GM19468 (cell line): ENCODE results near the gene CMA1.
A peak's percentile ranks its signal among the peaks of the same experiment; 100 is the strongest.
"Not testable (repeated sequence)": the region's sequence is repeated elsewhere in the genome, so short reads cannot be mapped to it uniquely, and the experiment has no call there.

ENCODE experiments used
- ATAC-seq: cut with Tn5 transposase; IDR thresholded peaks from one replicate; pipeline ENCODE4 v1.9.1; 2021; ENCODE audit warnings: mild to moderate bottlenecking, moderate library complexity, moderate number of reproducible peaks; ENCODE audit not compliant: unreplicated experiment; ENCODE audit errors: extremely low read depth

The CMA1 gene

GRCh38 chr14:24508155-24508840 lies at the start of gene CMA1:
CMA1 (minus strand) TSS chr14:24508265; CDS start chr14:24508235, 30 bp downstream.
- no peak for ATAC-seq

- ATAC-seq: no peak
Observed at GRCh38 chr14:24556756-24557155, 48.7 kb upstream of the CMA1 start.

GRCh38 chr14:24549064-24549463 lies 41.0 kb upstream of the CMA1 start:
- ATAC-seq: not testable (repeated sequence)

GRCh38 chr14:24542346-24542936 lies 34.4 kb upstream of the CMA1 start:
- no peak for ATAC-seq

GRCh38 chr14:24535737-24536136 lies 27.7 kb upstream of the CMA1 start:
- no peak for ATAC-seq

GRCh38 chr14:24534286-24534685 lies 26.2 kb upstream of the CMA1 start:
- no peak for ATAC-seq

- ATAC-seq: not testable (repeated sequence)
Observed at GRCh38 chr14:24525877-24526620, 18.0 kb upstream of the CMA1 start.

GRCh38 chr14:24518851-24519250 lies 10.8 kb upstream of the CMA1 start:
- ATAC-seq: no peak

- no peak for ATAC-seq
Observed at GRCh38 chr14:24514209-24514608, 6.1 kb upstream of the CMA1 start.

- no peak for ATAC-seq
Observed at GRCh38 chr14:24513009-24513408, 4.9 kb upstream of the CMA1 start.

- ATAC-seq: no peak
Observed at GRCh38 chr14:24506443-24506842, 1.6 kb downstream of the CMA1 start.

GRCh38 chr14:24504425-24504950 lies 3.6 kb downstream of the CMA1 start:
- ATAC-seq: no peak

GRCh38 chr14:24491586-24492408 lies 16.3 kb downstream of the CMA1 start:
- ATAC-seq: not testable (repeated sequence)

GRCh38 chr14:24483604-24484252 lies 24.3 kb downstream of the CMA1 start:
- no peak for ATAC-seq

GRCh38 chr14:24482699-24483303 lies 25.3 kb downstream of the CMA1 start:
- not testable (repeated sequence) for ATAC-seq

GRCh38 chr14:24481622-24482324 lies 26.3 kb downstream of the CMA1 start:
- ATAC-seq: peak; percentile 63

- not testable (repeated sequence) for ATAC-seq
Observed at GRCh38 chr14:24479999-24480398, 28.1 kb downstream of the CMA1 start.

GRCh38 chr14:24475261-24475660 lies 32.8 kb downstream of the CMA1 start:
- ATAC-seq: no peak

GRCh38 chr14:24473211-24473610 lies 34.9 kb downstream of the CMA1 start:
- ATAC-seq: no peak
